Fibroblast of lung (primary cell): ENCODE results near the gene FBLN1.

ENCODE experiments used
- EZH2 ChIP-seq: IDR thresholded peaks from 2 replicates; pipeline ENCODE4 v1.5.1; 2012; ENCODE audit warnings: low read length, control low read depth, mild to moderate bottlenecking; ENCODE audit errors: missing control alignments
- TF ChIP-seq, protein P1 (sequence below), 2 donors: IDR thresholded peaks in 1 of 2; conservative IDR thresholded peaks in 1 of 2; 1 replicate in 1 of 2; 2 replicates in 1 of 2; pipeline ENCODE4 v1.5.1; 2011 to 2012; ENCODE audit warnings: low read length in 2 of 2, control low read depth in 1 of 2, inconsistent platforms in 1 of 2, low read depth in 1 of 2, mild to moderate bottlenecking in 1 of 2

DNA sequence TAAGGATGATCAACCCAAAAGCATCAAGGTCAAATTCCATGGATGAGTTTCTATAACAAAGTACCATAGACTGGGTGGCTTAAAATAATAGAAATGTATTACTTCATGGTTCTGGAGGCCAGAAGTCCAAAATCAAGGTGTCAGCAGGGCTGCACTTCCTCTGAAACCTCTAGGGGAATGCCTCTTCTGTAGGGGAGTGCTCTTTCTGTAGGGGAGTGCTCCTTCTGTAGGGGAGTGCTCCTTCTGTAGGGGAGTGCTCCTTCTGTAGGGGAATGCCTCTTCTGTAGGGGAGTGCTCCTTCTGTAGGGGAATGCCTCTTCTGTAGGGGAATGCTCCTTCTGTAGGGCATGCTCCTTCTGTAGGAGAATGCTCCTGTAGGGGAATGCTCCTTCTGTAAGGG lies 65.5 kb downstream of the FBLN1 start:
- no peak for TF ChIP-seq EZH2
- TF ChIP-seq, protein P1, sequence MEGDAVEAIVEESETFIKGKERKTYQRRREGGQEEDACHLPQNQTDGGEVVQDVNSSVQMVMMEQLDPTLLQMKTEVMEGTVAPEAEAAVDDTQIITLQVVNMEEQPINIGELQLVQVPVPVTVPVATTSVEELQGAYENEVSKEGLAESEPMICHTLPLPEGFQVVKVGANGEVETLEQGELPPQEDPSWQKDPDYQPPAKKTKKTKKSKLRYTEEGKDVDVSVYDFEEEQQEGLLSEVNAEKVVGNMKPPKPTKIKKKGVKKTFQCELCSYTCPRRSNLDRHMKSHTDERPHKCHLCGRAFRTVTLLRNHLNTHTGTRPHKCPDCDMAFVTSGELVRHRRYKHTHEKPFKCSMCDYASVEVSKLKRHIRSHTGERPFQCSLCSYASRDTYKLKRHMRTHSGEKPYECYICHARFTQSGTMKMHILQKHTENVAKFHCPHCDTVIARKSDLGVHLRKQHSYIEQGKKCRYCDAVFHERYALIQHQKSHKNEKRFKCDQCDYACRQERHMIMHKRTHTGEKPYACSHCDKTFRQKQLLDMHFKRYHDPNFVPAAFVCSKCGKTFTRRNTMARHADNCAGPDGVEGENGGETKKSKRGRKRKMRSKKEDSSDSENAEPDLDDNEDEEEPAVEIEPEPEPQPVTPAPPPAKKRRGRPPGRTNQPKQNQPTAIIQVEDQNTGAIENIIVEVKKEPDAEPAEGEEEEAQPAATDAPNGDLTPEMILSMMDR (conservative IDR thresholded peaks at IDR 0.05 in 1 of 2, IDR thresholded peaks at IDR 0.05 in 1 of 2; ENCODE audit: low read depth in 1 of 2, low read length in 2 of 2) = no peak
